ENCODE measurements around the gene CCDC40. TPM values are rescaled to one million over a fixed set of nuclear protein-coding genes. Genes with fewer than 3 reads are reported as not detected.

CCDC40 gene
- total and polyA plus RNA-seq, 12 donors, result 2.1 to 15.7 (median 6.0) TPM

DNA sequence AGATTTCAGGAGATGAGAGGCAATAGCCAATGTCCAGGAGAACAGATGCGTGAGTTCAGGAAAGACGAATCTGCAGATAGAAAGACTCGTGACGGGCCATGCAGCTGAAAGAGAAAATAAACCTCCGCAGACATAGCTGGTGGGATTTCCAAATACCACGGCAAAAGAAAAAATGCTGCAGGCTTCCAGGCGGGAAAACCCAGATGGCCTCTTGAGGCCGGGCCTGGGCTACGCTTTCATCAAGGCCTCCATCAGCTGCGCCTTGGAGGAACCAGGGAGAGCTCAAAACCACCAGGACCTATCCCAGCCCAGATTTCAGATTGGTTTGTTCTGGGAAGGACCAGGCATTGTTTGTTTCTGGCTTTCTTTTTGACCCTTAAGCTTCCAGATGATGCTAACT is 16.7 kb downstream of the CCDC40 start:
- WGBS, 4 donors, result 77 to 90% (median 85%) methylated on average over 10 of the region's 10 CpGs
- no peaks in the 10 kb centered on the region for H3K27me3 ChIP-seq
- H3K9me3 ChIP-seq (replicated peaks in 1 of 3), result no peaks in the 10 kb centered on the region
- DNase-seq, result no peak
- no peak overlapping the region for H3K4me3 ChIP-seq
- no peak overlapping the region for H3K27ac ChIP-seq
- peaks cover 6 to 9% of the 10 kb centered on the region in 2 donors for H3K4me1 ChIP-seq (replicated peaks in 1 of 2)
- intact Hi-C loops (cut with DNase I), result no loop called here
- no peak for TF ChIP-seq POLR2A (IDR thresholded peaks at IDR 0.05)
- TF ChIP-seq, protein P1, sequence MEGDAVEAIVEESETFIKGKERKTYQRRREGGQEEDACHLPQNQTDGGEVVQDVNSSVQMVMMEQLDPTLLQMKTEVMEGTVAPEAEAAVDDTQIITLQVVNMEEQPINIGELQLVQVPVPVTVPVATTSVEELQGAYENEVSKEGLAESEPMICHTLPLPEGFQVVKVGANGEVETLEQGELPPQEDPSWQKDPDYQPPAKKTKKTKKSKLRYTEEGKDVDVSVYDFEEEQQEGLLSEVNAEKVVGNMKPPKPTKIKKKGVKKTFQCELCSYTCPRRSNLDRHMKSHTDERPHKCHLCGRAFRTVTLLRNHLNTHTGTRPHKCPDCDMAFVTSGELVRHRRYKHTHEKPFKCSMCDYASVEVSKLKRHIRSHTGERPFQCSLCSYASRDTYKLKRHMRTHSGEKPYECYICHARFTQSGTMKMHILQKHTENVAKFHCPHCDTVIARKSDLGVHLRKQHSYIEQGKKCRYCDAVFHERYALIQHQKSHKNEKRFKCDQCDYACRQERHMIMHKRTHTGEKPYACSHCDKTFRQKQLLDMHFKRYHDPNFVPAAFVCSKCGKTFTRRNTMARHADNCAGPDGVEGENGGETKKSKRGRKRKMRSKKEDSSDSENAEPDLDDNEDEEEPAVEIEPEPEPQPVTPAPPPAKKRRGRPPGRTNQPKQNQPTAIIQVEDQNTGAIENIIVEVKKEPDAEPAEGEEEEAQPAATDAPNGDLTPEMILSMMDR (IDR thresholded peaks at IDR 0.05), result no peak
- H3K36me3 ChIP-seq (replicated peaks in 1 of 2), result peaks cover 0 to 7% of the 10 kb centered on the region in 2 donors

DNA sequence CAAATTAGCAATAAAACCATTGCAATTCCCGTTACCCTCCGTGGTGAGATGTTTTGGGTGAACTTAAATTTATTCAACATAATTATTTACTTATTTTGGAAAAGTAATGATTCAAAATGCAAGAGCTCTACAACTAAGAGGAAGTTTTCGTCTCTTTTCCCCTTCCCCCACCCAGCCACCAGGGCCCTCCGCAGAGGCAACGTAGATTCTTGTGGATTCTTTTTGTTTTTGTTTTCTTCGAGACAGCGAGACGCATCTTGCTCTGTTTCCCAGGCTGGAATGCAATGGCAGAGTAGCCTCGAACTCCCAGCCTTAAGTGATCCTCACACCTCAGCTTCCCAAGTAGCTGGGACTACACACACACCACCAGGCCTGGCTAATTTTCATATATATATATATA is 19.2 kb downstream of the CCDC40 start:
- no peak for TF ChIP-seq POLR2A (IDR thresholded peaks at IDR 0.05)
- TF ChIP-seq, protein P1 (IDR thresholded peaks at IDR 0.05), result no peak
- 81 to 88% (median 85%) methylated on average over 9 of the region's 9 CpGs for WGBS, 4 donors
- DNase-seq, result no peak
- no peak overlapping the region for H3K27ac ChIP-seq
- intact Hi-C loops (cut with DNase I), result no loop called here
- no peaks in the 10 kb centered on the region for H3K36me3 ChIP-seq (replicated peaks in 1 of 2)
- no peaks in the 10 kb centered on the region for H3K27me3 ChIP-seq
- no peak overlapping the region for H3K4me3 ChIP-seq
- peaks cover 6 to 9% of the 10 kb centered on the region in 2 donors for H3K4me1 ChIP-seq (replicated peaks in 1 of 2)
- no peaks in the 10 kb centered on the region for H3K9me3 ChIP-seq (replicated peaks in 1 of 3)

DNA sequence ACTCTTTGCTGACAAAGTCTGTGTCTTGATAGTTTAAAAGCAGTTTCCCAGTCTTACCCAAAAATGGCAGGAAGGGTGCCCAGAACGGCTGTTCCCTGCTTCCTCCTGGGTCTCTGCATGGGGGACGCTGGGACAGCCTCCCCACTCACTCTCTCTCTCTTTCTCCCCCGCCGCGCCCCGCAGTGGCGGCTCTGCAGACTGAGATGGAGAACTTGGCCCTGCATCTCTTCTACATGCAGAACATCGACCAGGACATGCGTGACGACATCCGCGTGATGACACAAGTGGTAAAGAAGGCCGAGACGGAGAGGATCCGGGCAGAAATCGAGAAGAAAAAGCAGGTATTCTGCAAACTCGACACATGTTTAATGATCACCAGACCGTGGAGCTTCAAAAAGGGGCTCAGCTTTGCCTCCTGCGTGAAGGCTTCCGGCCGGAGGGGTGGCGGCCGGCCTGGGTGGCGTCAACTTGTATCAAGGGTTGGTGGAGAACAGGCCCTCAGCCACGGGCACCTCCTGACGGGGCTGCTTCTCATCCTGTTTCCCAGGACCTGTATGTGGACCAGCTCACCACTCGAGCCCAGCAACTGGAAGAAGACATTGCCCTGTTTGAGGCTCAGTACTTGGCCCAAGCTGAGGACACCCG is 22.0 kb downstream of the CCDC40 start:
- peaks cover 7 to 9% of the 10 kb centered on the region in 2 donors for H3K4me1 ChIP-seq (replicated peaks in 1 of 2)
- H3K4me3 ChIP-seq, result no peak overlapping the region
- H3K27ac ChIP-seq, result no peak overlapping the region
- intact Hi-C loops (cut with DNase I), result no loop called here
- 93 to 97% (median 94%) methylated on average over 21 to 28 of the region's 28 CpGs for WGBS, 4 donors
- TF ChIP-seq POLR2A (IDR thresholded peaks at IDR 0.05), result no peak
- TF ChIP-seq, protein P1 (IDR thresholded peaks at IDR 0.05), result no peak
- H3K36me3 ChIP-seq (replicated peaks in 1 of 2), result no peaks in the 10 kb centered on the region
- H3K9me3 ChIP-seq (replicated peaks in 1 of 3), result no peaks in the 10 kb centered on the region
- DNase-seq, result no peak
- no peaks in the 10 kb centered on the region for H3K27me3 ChIP-seq

DNA sequence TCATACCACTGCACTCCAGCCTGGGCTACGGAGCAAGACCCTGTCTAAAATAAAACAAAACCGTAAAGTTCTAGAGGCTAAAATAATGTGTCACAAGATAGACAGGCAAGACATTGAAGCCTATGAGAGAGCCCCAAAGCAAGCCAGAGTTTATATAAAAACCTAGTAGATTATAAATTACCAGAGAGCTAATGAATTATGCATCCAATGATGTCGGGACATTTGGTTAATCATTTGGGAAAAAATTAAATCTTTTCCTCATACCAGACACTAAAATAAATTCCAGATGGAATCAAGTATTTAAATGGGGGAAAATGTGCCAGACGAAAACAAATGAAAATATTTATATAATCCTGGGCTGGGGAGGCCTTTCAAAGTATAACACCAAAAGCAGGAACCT is 24.2 kb downstream of the CCDC40 start:
- H3K27ac ChIP-seq, result no peak overlapping the region
- H3K27me3 ChIP-seq, result no peaks in the 10 kb centered on the region
- whole genome bisulfite sequencing, 4 donors, result 58 to 77% (median 70%) methylated on average over 4 of the region's 4 CpGs
- H3K4me3 ChIP-seq, result no peak overlapping the region
- H3K9me3 ChIP-seq (replicated peaks in 1 of 3), result no peaks in the 10 kb centered on the region
- H3K4me1 ChIP-seq (replicated peaks in 1 of 2), result peaks cover 0 to 10% of the 10 kb centered on the region in 2 donors
- H3K36me3 ChIP-seq (replicated peaks in 1 of 2), result no peaks in the 10 kb centered on the region
- TF ChIP-seq, protein P1 (IDR thresholded peaks at IDR 0.05), result no peak
- TF ChIP-seq POLR2A (IDR thresholded peaks at IDR 0.05), result no peak
- intact Hi-C loops (cut with DNase I), result no loop called here
- DNase-seq, result no peak

Data from adrenal gland (tissue), 12 donors.